Measurements from ENCODE around the gene CCDC69.

CCDC69 gene

GRCh38 chr5:151139015-151139414 lies 84.9 kb downstream of the CCDC69 start:
- no peak for DNase-seq (ENCODE audit: low read depth)
- no peak overlapping the region for H3K4me3 ChIP-seq (ENCODE audit: low read length)
- no peak for TF ChIP-seq CTCF (IDR thresholded peaks at IDR 0.05; ENCODE audit: insufficient read depth, low read depth, low read length, missing control alignments)

DNA sequence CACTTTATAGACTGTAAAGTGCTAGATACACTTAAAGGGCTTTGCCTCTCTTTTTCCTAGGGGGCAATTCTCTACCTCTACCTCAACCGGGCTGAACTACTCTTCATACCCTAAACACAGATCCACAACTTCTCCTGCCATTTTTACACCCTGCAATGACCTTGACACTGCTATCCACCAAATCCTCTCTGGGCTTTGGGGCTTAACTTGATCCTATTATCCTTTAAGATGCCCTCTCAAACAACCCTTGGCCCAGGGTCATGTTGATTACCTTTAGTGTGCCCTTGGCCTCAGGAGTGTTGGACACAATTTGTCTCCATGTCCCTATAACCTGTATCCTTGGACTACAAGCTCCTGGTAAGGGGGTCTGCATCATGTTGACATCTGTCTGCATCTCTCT lies 85.8 kb downstream of the CCDC69 start:
- DNase-seq (ENCODE audit: low read depth), result no peak
- no peak for TF ChIP-seq CTCF (IDR thresholded peaks at IDR 0.05; ENCODE audit: insufficient read depth, low read depth, low read length, missing control alignments)
- H3K4me3 ChIP-seq (ENCODE audit: low read length), result no peak overlapping the region

GRCh38 chr5:151137067-151137825 lies 86.6 kb downstream of the CCDC69 start:
- no peak for DNase-seq (ENCODE audit: low read depth)
- no peak for TF ChIP-seq CTCF (IDR thresholded peaks at IDR 0.05; ENCODE audit: insufficient read depth, low read depth, low read length, missing control alignments)
- no peak overlapping the region for H3K4me3 ChIP-seq (ENCODE audit: low read length)

DNA sequence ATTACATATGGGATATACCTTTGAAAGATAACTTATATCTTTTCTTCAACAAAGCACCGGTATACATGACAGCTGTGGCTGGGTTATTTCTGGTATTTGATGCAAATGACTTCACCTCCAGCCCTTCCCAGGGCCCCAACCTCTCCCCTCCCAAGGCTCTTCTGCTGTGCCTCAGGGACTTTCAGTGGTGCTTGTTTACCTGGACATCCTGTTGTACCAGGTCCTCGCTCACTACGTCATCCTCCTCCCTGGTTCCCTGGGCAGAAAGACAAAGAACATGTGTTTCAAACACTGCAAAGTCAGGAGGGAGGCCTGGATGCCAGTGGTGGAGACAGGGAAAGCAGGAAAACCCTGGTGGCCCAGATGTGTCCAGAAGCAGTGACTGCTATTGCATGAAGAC lies 89.7 kb downstream of the CCDC69 start:
- no peak overlapping the region for H3K4me3 ChIP-seq (ENCODE audit: low read length)
- no peak for TF ChIP-seq CTCF (IDR thresholded peaks at IDR 0.05; ENCODE audit: insufficient read depth, low read depth, low read length, missing control alignments)
- DNase-seq (ENCODE audit: low read depth), result peak; percentile 70

- no peak overlapping the region for H3K4me3 ChIP-seq (ENCODE audit: low read length)
- no peak for DNase-seq (ENCODE audit: low read depth)
- no peak for TF ChIP-seq CTCF (IDR thresholded peaks at IDR 0.05; ENCODE audit: insufficient read depth, low read depth, low read length, missing control alignments)
Measured at GRCh38 chr5:151132963-151133362, 90.9 kb downstream of the CCDC69 start.

Data from epithelial cell of esophagus (primary cell).